Epidermal melanocyte (primary cell): ENCODE data around the gene ITPA.
A peak's percentile ranks its signal among the peaks of the same experiment; 100 is the strongest.

Source experiments
- DNase-seq: peaks from one replicate; pipeline ENCODE4 v3.0.0; 2011; ENCODE audit warnings: low spot score; ENCODE audit not compliant: insufficient read length

Gene ITPA

DNA sequence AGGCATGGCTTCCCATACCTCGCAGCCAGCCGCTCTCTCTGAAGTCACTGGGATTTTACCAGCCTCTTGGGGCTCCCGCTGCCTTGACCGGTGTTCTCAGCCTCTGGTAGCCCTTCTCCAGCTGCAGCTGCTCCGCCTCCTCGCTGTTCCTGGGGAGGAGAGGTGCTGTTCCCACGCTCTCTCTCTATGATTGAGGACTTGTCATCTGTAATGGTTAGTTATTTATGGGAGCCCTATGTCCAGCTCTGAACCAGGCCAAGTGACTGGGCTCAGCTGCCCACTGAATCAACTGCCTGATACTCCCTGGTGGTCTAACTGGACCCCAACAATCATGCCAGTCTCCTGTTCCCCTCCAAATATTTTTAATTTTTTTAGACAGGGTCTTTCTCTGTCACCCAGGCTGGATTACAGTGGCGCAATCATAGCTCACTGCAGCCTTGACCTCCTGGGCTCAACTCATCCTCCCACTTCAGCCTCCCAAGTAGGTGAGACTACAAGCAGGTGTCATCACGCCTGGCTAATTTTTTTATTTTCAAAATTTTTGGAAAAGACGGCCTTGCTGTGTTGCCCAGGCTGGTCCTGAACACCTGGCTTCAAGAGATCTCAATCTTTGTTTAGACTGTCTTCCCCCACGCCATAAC lies 34.5 kb downstream of the ITPA start:
- DNase-seq: no peak

DNA sequence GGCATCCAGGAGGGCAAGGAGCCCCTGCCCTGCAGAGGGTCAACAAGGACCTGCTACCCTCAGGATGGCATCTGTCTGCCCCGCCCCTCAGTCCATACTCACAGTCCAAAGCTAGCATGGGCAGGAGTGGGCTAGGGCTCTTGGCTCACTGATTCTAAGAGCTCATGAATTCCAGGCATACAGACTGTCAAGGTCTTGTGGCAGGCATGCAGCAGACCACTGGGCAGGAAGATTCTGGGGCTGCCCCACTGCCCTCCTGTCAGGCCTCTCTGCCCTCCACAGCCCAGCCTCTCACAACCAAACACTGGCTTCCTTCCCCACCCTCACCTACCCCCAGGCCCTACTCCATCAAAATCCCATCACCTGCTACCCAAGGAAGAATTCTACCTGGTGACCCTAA lies 35.3 kb downstream of the ITPA start:
- no peak for DNase-seq

DNA sequence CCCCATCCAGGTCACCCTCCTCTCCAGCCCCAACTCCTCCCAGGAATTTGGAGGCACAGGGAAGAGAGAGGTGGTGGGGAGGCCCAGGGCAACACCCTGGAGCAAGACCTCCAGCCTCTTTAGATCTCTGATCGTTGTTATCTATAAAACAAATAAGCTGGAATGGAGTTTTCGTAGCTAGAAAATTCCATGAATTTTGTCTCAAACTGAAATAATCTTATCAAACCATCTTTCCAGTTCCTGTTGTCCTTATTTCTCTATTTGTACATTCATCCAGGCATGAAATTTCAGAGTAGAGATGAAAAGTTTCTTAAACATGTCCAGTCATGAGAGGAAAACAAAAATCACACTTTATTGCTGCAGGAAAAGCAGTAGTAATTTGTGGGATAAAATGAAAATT lies 35.9 kb downstream of the ITPA start:
- DNase-seq: no peak

DNA sequence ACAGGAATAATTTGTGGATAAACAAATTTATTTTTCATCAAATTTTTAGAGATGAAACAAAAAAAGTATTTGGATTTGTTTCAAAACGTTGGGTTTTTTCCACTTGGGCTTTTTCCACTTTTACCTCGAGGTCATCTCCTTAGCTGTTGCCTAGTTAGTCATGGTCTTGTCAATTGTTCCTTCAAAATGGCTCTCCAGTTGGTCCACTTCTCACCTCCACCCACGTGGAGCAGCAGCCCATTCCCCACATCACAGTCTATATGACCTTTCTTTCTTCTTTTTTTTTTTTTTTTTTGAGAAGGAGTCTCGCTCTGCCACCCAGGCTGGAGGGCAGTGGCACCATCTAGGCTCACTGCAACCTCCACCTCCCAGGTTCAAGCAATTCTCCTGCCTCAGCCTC lies 36.4 kb downstream of the ITPA start:
- DNase-seq: no peak

DNA sequence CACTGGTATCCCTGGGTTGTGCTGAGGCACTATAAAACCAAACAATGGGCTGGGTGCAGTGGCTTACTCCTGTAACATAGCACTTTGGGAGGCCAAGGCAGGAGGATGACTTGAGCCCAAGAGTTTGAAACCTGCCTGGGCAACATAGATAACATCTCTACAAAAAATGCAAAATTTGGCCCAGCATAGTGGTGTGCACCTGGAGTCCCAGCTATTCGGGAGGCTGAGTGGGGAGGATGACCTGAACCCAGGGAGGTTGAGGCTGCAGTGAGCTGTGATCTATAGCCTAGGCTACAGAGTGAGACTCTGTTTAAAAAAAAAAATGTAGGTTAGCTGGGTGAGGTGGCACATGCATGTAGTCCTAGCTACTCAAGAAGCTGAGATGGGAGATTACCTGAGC lies 37.4 kb downstream of the ITPA start:
- no peak for DNase-seq

DNA sequence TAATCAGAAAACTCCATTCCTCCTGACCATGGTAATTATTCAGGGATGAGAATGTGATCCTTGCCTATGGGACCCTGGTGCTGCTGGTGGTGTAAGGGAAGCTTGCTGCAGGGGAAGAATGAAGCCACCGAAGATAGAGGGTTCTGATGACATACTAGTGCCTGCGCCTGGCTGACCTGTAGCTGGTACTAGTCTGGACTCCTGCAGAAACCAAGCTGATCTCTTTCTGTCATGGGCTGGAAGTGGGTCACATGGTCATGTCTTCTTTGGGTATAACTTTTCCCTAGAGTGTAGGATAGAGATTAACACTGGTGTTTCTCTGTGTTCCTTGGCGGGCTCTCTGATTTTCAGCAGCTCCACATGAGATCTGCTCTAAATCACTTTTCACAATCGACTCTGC lies 38.3 kb downstream of the ITPA start:
- no peak for DNase-seq

DNA sequence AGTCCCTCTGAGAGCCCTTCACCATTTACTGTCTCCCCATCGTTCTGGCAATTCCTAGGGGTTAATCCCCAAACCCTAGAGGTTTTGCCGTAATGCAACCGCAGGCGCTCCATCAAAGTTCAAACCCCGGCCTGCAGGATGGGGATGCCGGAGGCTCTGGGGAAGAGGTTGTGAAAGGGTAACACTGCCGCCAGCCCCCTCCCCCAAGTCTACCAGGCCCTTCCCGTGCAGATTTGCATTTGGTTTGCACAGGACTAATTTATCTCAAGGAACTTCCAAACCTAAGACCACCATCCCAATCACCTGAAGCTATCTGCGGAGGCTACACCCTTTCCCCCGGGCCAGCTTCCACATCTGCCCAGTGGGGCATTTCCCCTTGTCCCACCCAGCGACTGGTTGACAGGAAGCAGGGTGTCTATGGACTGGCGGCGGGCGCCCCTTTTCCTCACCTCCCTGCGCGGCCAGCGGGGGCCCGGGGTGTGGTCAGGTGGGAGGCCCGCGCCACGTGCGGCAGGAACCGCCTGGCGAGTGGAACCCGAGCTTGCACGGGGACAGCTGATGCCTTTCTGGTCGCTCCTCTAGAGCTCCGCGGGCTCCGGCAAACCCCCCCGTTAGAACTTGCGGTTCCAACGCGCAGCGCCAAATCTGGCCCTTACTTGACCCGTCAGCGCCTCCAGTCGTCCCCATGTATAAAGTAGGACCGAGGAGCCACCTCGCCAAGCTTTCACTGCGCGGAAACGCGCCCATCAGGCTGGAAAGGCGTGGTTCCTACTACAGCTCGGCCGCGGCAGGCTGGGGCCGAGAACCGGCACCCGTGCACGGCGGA lies 39.1 kb downstream of the ITPA start:
- no peak for DNase-seq

DNA sequence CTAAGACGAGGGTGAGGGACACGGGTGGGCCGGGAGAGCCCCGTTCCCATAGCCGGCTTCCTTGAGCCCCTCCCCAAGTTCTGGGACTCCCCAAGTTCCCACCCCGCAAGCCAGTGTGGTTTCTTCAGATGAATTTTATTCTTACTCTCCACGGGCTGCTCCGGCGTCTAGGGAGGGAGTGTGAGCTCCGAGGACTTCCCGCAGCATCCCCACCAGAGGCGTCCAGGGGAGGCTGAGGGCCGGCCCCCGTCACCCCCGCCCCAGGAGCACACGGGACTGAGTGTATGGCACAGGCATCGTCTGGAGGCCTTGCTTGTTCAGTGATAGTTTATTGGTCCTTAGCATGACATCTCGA lies 39.7 kb downstream of the ITPA start:
- DNase-seq: peak; percentile 20

DNA sequence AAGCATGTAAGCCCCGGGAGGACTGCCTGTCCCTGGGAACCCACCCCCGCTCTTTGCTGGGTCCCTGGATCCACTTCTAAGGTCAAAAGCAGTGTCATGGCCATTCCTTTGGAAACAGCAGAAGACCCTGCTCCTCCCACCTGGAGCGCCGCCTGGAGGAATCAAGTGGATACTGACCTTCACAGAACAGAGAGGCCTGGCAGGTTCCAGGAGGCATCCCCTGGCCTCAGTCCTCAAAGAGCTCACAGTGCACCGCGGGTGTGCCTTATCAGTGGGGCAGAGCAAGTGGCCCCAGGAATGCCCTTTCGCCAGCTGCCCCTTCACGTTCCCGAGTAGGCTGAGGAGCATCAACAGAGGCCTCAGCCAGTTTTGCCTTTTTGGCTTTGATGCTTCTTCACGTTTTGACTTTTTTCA lies 40.8 kb downstream of the ITPA start:
- no peak for DNase-seq

DNA sequence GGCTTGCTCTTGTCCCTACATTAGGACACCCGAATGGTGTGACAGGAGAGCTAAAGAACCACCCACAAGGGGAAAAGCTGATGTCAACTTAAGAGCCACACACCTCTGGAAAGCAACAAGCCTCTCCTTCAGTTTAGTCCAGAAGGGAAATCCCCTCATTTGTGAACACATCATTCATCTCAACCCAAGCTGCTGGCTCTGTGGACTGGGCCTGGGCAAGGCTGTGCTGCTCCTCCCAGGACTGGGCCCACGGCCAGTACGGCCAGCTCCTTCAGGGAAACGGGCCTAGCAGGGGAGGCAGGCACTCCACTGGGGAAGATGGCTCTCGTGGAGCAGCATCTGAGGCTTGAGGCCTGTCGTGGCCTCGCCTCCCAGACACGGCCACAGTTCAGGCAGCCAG lies 42.5 kb downstream of the ITPA start:
- DNase-seq: no peak

DNA sequence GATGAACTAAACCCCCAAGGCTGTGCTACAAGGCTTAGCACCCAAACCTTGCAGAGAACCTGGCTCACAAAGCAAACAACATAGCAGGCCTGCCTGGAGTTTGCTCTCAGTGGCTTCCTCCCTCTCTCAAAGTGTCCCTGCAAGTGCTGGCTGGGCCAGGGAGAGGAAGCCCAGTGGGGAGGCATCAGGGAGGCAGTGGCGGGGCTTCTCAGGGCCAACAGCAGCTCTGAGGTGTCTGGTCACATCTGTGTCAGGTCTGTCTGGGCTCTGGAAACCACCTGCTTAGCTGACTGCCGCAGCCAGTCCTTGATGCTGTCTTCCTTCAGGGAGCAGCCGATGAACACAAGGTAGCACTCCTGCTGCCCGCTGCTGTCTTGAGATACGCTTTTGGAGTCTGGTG lies 46.4 kb downstream of the ITPA start:
- DNase-seq: no peak

DNA sequence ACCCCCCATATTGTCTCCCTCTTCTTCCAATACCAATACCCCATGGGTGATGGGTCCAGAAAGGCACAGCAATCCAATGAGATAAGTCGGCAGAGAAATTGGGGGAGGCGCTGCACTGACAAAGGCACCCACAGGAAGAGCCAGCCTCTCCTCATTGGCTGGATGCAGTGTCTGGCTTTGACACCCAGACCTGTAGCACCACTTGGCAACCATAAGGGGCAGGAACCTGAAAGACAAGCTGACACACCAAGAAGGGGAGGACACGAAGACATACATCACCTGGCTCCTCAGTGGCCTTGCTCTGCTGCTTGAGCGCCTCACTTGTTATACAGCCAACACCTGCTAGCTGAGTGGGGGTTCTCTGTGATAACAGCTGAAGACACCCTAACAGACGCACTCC lies 49.1 kb downstream of the ITPA start:
- DNase-seq: no peak

DNA sequence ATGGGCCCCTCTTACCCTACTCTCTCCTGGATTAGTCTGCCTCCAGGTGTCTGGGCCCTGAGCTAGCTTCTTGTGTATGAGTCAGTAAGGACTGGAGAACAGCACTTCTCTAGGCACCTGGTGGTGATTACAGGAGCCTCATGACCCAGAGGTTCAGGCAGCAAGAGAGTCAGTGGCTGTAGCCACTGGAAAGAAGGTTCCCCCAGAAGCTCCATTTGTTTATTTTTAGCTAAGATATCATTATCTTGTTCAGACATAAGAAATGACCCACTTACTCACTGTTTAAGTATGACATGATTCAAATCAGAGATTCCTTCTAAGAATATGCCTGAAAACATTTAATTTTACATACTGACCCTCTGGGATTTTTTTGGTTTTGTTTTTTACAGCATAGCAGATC lies 53.3 kb downstream of the ITPA start:
- no peak for DNase-seq

DNA sequence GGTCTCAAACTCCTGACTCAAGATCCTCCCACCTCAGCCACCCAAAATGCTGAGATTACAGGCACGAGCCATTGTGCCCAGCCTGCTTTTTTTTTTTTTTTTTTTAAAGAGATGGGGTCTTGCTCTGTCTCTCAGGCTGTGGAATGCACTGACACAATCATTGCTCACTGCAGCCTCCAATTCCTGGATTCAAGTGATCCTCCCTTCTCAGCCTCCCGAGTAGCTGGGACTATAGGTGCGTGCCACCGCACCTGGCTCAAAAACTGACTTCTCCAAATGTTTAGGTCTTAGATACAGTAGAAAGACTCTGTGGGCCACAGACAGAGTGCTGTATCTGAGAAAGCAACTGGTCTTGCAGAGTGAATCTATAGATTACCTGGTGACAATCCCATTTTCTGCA lies 60.8 kb downstream of the ITPA start:
- no peak for DNase-seq

DNA sequence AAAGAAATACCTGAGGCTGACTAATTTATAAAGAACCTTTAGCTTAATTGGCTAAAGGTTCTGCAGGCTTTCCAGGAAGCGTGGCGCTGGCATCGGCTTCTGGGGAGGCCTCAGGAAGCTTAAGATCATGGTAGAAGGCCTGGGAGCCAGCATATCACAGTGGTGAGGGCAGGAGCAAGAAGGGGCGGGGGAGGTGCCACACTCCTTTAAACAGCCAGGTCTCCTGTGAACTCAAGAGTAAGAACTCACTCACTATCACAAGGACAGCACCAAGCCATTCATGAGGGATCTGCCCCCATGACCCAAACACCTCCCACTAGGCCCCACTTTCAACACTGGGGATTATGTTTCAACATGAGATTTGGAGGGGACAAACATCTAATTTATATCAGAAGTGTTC lies 64.1 kb downstream of the ITPA start:
- DNase-seq: no peak
